Endothelial cell of umbilical vein (primary cell): ENCODE results near the gene CADPS. TPM values are rescaled to one million over a fixed set of nuclear protein-coding genes. Genes with fewer than 3 reads are reported as not detected.

Experiments used
- BruUV-seq: library from RNA; stranded (reverse); fragments of 400-500 nt; replicated peaks from 2 replicates; lab custom pipeline; 2021; lab: Mats Ljungman, UMichigan
- CTCF ChIA-PET: fragments of 300-600, 350-600 bp; sonication (Branson Sonifier 250); formaldehyde crosslinking; loops from one replicate; lab custom pipeline; 2021; ENCODE audit warnings: antibody characterized with exemption, inconsistent platforms; lab: Charles Lee
- POLR2A ChIA-PET: fragments of 300-600, 350-600 bp; sonication (Branson Sonifier 250); formaldehyde crosslinking; loops from one replicate; lab custom pipeline; 2021; ENCODE audit warnings: antibody characterized with exemption, inconsistent platforms; lab: Charles Lee
- DNase-seq: peaks from one replicate; pipeline ENCODE4 v3.0.0-alpha.2; 2011; ENCODE audit warnings: low read depth, low spot score
- FAIRE-seq: peaks from 2 replicates; lab custom pipeline; 2011; peaks lifted over from hg19 to GRCh38; lab: Jason Lieb, UNC
- H2AFZ ChIP-seq: 2 replicates; pipeline ENCODE4 v1.6.0; 2012; ENCODE audit warnings: low read depth, low read length, control low read depth, inconsistent platforms
- H3K27ac ChIP-seq: 2 replicates; pipeline ENCODE4 v1.5.1; 2011; ENCODE audit warnings: low read depth, mild to moderate bottlenecking, control low read depth, low read length, moderate library complexity; ENCODE audit not compliant: insufficient read depth
- H3K27me3 ChIP-seq, 2 experiments: 2 replicates each; pipeline versions ENCODE4 v1.6.0 to v1.6.1; 2011; ENCODE audit warnings: low read length in 2 of 2, mixed read lengths in 1 of 2; ENCODE audit not compliant: control insufficient read depth in 2 of 2, insufficient read depth in 2 of 2
- H3K36me3 ChIP-seq, 2 experiments: 2 replicates in 1 of 2; 3 replicates in 1 of 2; pipeline ENCODE4 v1.5.1; 2011; ENCODE audit warnings: low read length in 2 of 2, mild to moderate bottlenecking in 1 of 2, moderate library complexity in 1 of 2; ENCODE audit not compliant: control insufficient read depth in 2 of 2, insufficient read depth in 2 of 2; ENCODE audit errors: extremely low read depth in 1 of 2
- H3K4me1 ChIP-seq: 3 replicates; pipeline ENCODE4 v1.5.1; 2011; ENCODE audit warnings: mild to moderate bottlenecking, low read length; ENCODE audit not compliant: control insufficient read depth, insufficient read depth; ENCODE audit errors: extremely low read depth
- H3K4me2 ChIP-seq: 2 replicates; pipeline ENCODE4 v1.6.1; 2011; ENCODE audit warnings: low read length, control low read depth, mixed read lengths; ENCODE audit not compliant: insufficient read depth
- H3K4me3 ChIP-seq, 3 experiments: fragments of 200-600 bp in 1 of 3; sonication (generic), shearing (Covaris generic) in 1 of 3; replicated peaks in 1 of 3; 2 replicates each; pipeline ENCODE4 v1.5.1; 2011 to 2016; ENCODE audit warnings: control low read depth in 3 of 3, low read length in 3 of 3, mild to moderate bottlenecking in 2 of 3, inconsistent platforms in 1 of 3, low read depth in 1 of 3, moderate library complexity in 1 of 3; ENCODE audit not compliant: insufficient read depth in 1 of 3
- H3K79me2 ChIP-seq: 2 replicates; pipeline ENCODE4 v1.6.0; 2012; ENCODE audit warnings: low read length, inconsistent platforms; ENCODE audit not compliant: control insufficient read depth, insufficient read depth
- H3K9ac ChIP-seq: replicated peaks from 2 replicates; pipeline ENCODE3; 2011; ENCODE audit warnings: low read length, control low read depth; ENCODE audit not compliant: insufficient read depth; ENCODE audit errors: extremely low read depth
- H3K9me1 ChIP-seq: replicated peaks from 3 replicates; pipeline ENCODE4 v1.6.0; 2011; ENCODE audit warnings: mild to moderate bottlenecking, low read length; ENCODE audit not compliant: control insufficient read depth, insufficient read depth; ENCODE audit errors: extremely low read depth
- H3K9me3 ChIP-seq: replicated peaks from 2 replicates; pipeline ENCODE4 v1.5.1; 2012; ENCODE audit warnings: low read length, inconsistent platforms; ENCODE audit not compliant: control insufficient read depth, insufficient read depth
- H4K20me1 ChIP-seq: replicated peaks from 2 replicates; pipeline ENCODE3; 2011; ENCODE audit warnings: mild to moderate bottlenecking, low read length; ENCODE audit not compliant: control insufficient read depth, insufficient read depth; ENCODE audit errors: extremely low read depth
- EZH2 ChIP-seq: IDR thresholded peaks from 2 replicates; pipeline ENCODE4 v1.6.1; 2012; ENCODE audit warnings: borderline replicate concordance, low read depth, mild to moderate bottlenecking, moderate library complexity, low read length, inconsistent platforms; ENCODE audit not compliant: severe bottlenecking
- FOS ChIP-seq: IDR thresholded peaks from 2 replicates; pipeline ENCODE4 v1.6.1; 2011; ENCODE audit warnings: mild to moderate bottlenecking, low read length, moderate library complexity, borderline replicate concordance; ENCODE audit not compliant: insufficient read depth
- GATA2 ChIP-seq: IDR thresholded peaks from 2 replicates; pipeline ENCODE4 v1.7.0; 2011; ENCODE audit warnings: low read depth, mild to moderate bottlenecking, moderate library complexity, mixed read lengths, low read length; ENCODE audit not compliant: insufficient read length, insufficient read depth
- JUN ChIP-seq: IDR thresholded peaks from 2 replicates; pipeline ENCODE4 v1.6.1; 2011; ENCODE audit warnings: borderline replicate concordance, low read depth; ENCODE audit not compliant: insufficient read length, insufficient read depth
- MYC ChIP-seq: IDR thresholded peaks from one replicate; pipeline ENCODE4 v1.6.1; 2011; ENCODE audit warnings: mild to moderate bottlenecking, low read depth, low read length
- POLR2A ChIP-seq: IDR thresholded peaks from 2 replicates; pipeline ENCODE4 v1.6.1; 2012; ENCODE audit warnings: low read depth, mild to moderate bottlenecking, control low read depth, low read length
- POLR2AphosphoS5 ChIP-seq: IDR thresholded peaks from 2 replicates; pipeline ENCODE4 v1.6.1; 2012; ENCODE audit warnings: low read depth, mild to moderate bottlenecking, control low read depth, low read length, moderate library complexity; ENCODE audit not compliant: insufficient read depth
- dilution Hi-C: fragments of 300-500 bp; cut with MboI; formaldehyde crosslinking; loops from one replicate; pipeline ENCODE4 v1.15.0; 2019; ENCODE audit warnings: low sequenced_read_pairs; ENCODE audit not compliant: extremely low pct_ligation_motif_present
- intact Hi-C: fragments of 100-400 bp; cut with micrococcal nuclease; formaldehyde crosslinking; loops from one replicate; pipeline ENCODE4 v1.10.0; 2022
- polyA plus RNA-seq, 4 experiments: library from polyadenylated mRNA; depleted of rRNA in 3 of 4; stranded (reverse) in 3 of 4; unstranded in 1 of 4; fragments of >200 nt; gene quantifications; 2 replicates each; pipeline versions ENCODE4 v1.2.1 to v1.2.3, GENCODE V29; 2011 to 2012; ENCODE audit warnings: missing spikeins in 1 of 4
- total RNA-seq: library from RNA; stranded (reverse); gene quantifications from 2 replicates; pipeline ENCODE4 v1.2.3, GENCODE V29; 2021
- TF ChIP-seq, protein P1 (sequence below), 2 donors: IDR thresholded peaks; 1 replicate in 1 of 2; 2 replicates in 1 of 2; pipeline ENCODE4 v1.5.1; 2011; ENCODE audit warnings: low read length in 2 of 2, mild to moderate bottlenecking in 2 of 2, moderate library complexity in 2 of 2, control low read depth in 1 of 2, inconsistent platforms in 1 of 2, low read depth in 1 of 2; ENCODE audit not compliant: insufficient read depth in 1 of 2; ENCODE audit errors: extremely low read depth in 1 of 2
- TF ChIP-seq, protein P2 (sequence below): IDR thresholded peaks from 2 replicates; pipeline ENCODE4 v1.6.1; 2011; ENCODE audit not compliant: insufficient read depth, insufficient read length

Gene CADPS
- total and polyA plus RNA-seq, 2 donors (not counting 3 experiments of a cell fraction or from before 2014, with no cell fraction given), result not detected

DNA sequence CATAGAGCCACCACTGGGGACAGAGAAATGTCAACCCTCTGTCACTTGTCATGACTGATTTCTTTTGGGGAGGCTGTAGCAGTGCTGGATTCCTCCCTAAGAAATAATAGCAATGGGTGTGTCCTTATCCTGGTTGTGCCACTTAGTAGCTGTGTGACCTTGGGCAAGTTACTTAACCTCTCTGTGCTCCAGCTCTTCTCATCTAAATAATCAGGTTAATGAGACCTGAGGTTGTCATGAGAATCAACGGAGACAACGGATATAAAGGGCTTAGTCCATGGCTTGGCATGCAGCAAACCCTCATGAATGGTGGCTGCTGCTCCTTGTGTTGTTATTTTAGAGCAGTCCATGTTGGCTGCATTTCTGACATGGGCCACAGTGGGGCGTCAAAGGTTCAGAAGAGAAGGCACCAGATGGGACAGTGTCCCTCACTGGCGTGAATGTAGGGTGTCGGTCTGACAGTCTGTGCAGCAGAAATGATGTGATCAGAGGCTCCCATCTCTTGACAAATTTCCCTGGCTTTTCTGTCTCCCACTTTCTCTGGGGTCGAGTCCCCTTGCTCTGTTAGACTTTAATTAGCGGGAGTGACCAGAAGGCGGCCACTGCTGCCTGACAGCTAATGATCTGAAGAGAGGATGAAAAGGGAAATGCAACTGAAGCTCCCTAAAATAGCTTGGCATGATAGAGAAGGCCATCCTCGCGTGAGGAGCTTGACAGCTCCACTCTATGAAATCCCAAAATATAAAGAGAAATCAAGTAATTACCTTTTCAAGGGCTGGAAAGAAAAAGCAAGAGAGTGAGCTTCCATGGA is 209.4 kb downstream of the CADPS start:
- DNase-seq, result peak; percentile 52
- Histone ChIP-seq H3K4me3 (no peak overlapping the region), H3K9me3 (no peaks in the 10 kb centered on the region), H3K9me1 (no peaks in the 10 kb centered on the region), H3K9ac (no peak overlapping the region), H3K27me3 (peaks cover 2 to 7% of the 10 kb centered on the region in 2 experiments), H3K79me2 (no peaks in the 10 kb centered on the region), H4K20me1 (no peaks in the 10 kb centered on the region), H3K4me1 (no peaks in the 10 kb centered on the region), H3K4me2 (no peak overlapping the region), H2AFZ (no peak overlapping the region), H3K36me3 (no peaks in the 10 kb centered on the region), H3K27ac (no peak overlapping the region)
- ChIA-PET POLR2A (no interaction called here), CTCF (interaction anchor here (0.5 to 2.5 kb wide), 21 partner anchors 9 to 1818 kb away, joined by 3 to 20 read pairs (median 4); partner anchors contain the start of gene C3orf49)
- no peak for TF ChIP-seq POLR2A
- TF ChIP-seq, protein P1, sequence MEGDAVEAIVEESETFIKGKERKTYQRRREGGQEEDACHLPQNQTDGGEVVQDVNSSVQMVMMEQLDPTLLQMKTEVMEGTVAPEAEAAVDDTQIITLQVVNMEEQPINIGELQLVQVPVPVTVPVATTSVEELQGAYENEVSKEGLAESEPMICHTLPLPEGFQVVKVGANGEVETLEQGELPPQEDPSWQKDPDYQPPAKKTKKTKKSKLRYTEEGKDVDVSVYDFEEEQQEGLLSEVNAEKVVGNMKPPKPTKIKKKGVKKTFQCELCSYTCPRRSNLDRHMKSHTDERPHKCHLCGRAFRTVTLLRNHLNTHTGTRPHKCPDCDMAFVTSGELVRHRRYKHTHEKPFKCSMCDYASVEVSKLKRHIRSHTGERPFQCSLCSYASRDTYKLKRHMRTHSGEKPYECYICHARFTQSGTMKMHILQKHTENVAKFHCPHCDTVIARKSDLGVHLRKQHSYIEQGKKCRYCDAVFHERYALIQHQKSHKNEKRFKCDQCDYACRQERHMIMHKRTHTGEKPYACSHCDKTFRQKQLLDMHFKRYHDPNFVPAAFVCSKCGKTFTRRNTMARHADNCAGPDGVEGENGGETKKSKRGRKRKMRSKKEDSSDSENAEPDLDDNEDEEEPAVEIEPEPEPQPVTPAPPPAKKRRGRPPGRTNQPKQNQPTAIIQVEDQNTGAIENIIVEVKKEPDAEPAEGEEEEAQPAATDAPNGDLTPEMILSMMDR (IDR thresholded peaks at IDR 0.05; ENCODE audit: extremely low read depth in 1 of 2, insufficient read depth in 1 of 2, low read depth in 1 of 2, low read length in 2 of 2), result peak; percentile 44 to 63
- peak; percentile 62 for FAIRE-seq
- no TSS peak for BruUV-seq
- intact Hi-C loops (loop anchor here (1.0 to 5.0 kb wide), 4 partner anchors 527 to 1153 kb away; partner anchors contain the start of gene C3orf49), dilution Hi-C loops (no loop called here)

DNA sequence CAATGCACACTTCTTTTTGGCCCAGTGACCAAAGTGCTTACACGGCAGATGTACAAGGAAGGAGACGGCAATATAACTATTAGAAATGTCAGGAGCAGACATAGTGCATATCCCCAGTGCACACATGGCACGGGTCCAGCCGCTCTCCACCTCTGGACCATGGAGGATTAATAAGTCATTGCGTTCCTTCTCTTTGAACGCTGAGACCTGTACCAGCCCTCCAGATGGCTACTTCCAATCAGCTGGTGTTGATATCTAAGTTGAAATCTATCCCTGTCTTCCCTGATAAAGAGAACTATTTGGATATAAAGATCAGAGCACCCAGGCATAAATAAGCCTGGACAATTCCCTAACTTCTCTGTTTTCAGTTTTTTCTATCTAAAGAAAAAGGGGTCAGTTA is 212.5 kb downstream of the CADPS start:
- Histone ChIP-seq H3K9ac (no peak overlapping the region), H3K27me3 (peaks cover 2 to 7% of the 10 kb centered on the region in 2 experiments), H4K20me1 (no peaks in the 10 kb centered on the region), H3K79me2 (no peaks in the 10 kb centered on the region), H3K36me3 (no peaks in the 10 kb centered on the region), H3K9me3 (no peaks in the 10 kb centered on the region), H3K4me1 (no peaks in the 10 kb centered on the region), H2AFZ (no peak overlapping the region), H3K4me2 (no peak overlapping the region), H3K4me3 (no peak overlapping the region), H3K27ac (no peak overlapping the region), H3K9me1 (no peaks in the 10 kb centered on the region)
- no peak for FAIRE-seq
- BruUV-seq, result no TSS peak
- ChIA-PET CTCF (no interaction called here), POLR2A (no interaction called here)
- TF ChIP-seq EZH2 (no peak), GATA2 (no peak), JUN (no peak), POLR2AphosphoS5 (no peak), POLR2A (no peak), FOS (no peak), MYC (no peak)
- TF ChIP-seq, protein P2, sequence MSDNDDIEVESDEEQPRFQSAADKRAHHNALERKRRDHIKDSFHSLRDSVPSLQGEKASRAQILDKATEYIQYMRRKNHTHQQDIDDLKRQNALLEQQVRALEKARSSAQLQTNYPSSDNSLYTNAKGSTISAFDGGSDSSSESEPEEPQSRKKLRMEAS, result no peak
- TF ChIP-seq, protein P1 (IDR thresholded peaks at IDR 0.05; ENCODE audit: extremely low read depth in 1 of 2, insufficient read depth in 1 of 2, low read depth in 1 of 2, low read length in 2 of 2), result no peak
- no peak for DNase-seq
- dilution Hi-C loops, result no loop called here
- intact Hi-C loops, result no loop called here
